ENCODE measurements around the gene PRKCA. TPM values are rescaled to one million over a fixed set of nuclear protein-coding genes. Genes with fewer than 3 reads are reported as not detected.

PRKCA gene
- total and polyA plus RNA-seq, 2 donors (not counting 3 experiments of a cell fraction or from before 2014, with no cell fraction given): 7.5 to 34.2 TPM

- H3K9ac ChIP-seq (replicated peaks; ENCODE audit: extremely low read depth, insufficient read depth, low read length): no peak overlapping the region
- FAIRE-seq (no peak), DNase-seq (ENCODE audit: low read depth, low spot score) (no peak)
- H3K79me2 ChIP-seq (ENCODE audit: control insufficient read depth, insufficient read depth, low read length): no peaks in the 10 kb centered on the region
- dilution Hi-C loops (cut with MboI; ENCODE audit: extremely low pct_ligation_motif_present, low sequenced_read_pairs): no loop called here
- H4K20me1 ChIP-seq (replicated peaks; ENCODE audit: control insufficient read depth, extremely low read depth, insufficient read depth, low read length): no peaks in the 10 kb centered on the region
- no peak for TF ChIP-seq EZH2 (IDR thresholded peaks at IDR 0.05; ENCODE audit: borderline replicate concordance, low read depth, low read length, severe bottlenecking)
- no peak for TF ChIP-seq JUN (IDR thresholded peaks at IDR 0.05; ENCODE audit: borderline replicate concordance, insufficient read depth, insufficient read length, low read depth)
- TF ChIP-seq GATA2 (IDR thresholded peaks at IDR 0.05; ENCODE audit: insufficient read depth, insufficient read length, low read depth, low read length): no peak
- no peak for TF ChIP-seq MYC (IDR thresholded peaks at IDR 0.05; ENCODE audit: low read depth, low read length)
- TF ChIP-seq POLR2AphosphoS5 (IDR thresholded peaks at IDR 0.05; ENCODE audit: insufficient read depth, low read depth, low read length): no peak
- TF ChIP-seq CTCF (IDR thresholded peaks at IDR 0.05; ENCODE audit: extremely low read depth in 1 of 2, insufficient read depth in 1 of 2, low read depth in 1 of 2, low read length in 2 of 2): no peak
- TF ChIP-seq FOS (IDR thresholded peaks at IDR 0.05; ENCODE audit: borderline replicate concordance, insufficient read depth, low read length): no peak
- TF ChIP-seq MAX (IDR thresholded peaks at IDR 0.05; ENCODE audit: insufficient read depth, insufficient read length): no peak
- TF ChIP-seq POLR2A (IDR thresholded peaks at IDR 0.05; ENCODE audit: low read depth, low read length): no peak
- no peaks in the 10 kb centered on the region for H3K9me3 ChIP-seq (replicated peaks; ENCODE audit: control insufficient read depth, insufficient read depth, low read length)
- no peak overlapping the region for H3K4me2 ChIP-seq (ENCODE audit: insufficient read depth, low read length)
- H3K4me3 ChIP-seq (replicated peaks in 1 of 3; ENCODE audit: insufficient read depth in 1 of 3, low read depth in 1 of 3, low read length in 3 of 3): no peak overlapping the region
- no peaks in the 10 kb centered on the region for H3K36me3 ChIP-seq (ENCODE audit: control insufficient read depth in 2 of 2, extremely low read depth in 1 of 2, insufficient read depth in 2 of 2, low read length in 2 of 2)
- no peak overlapping the region for H3K27ac ChIP-seq (ENCODE audit: insufficient read depth, low read depth, low read length)
- BruUV-seq (replicated peaks): no TSS peak
- no peaks in the 10 kb centered on the region for H3K9me1 ChIP-seq (replicated peaks; ENCODE audit: control insufficient read depth, extremely low read depth, insufficient read depth, low read length)
- intact Hi-C loops (cut with micrococcal nuclease): no loop called here
- no peak overlapping the region for H2AFZ ChIP-seq (ENCODE audit: low read depth, low read length)
- ChIA-PET POLR2A (no interaction called here), CTCF (interaction anchor here (0.7 to 1.9 kb wide), 4 partner anchors 10 to 21 kb away, joined by 3 to 5 read pairs (median 4); no protein-coding TSS in a partner anchor)
- H3K27me3 ChIP-seq (ENCODE audit: control insufficient read depth in 2 of 2, insufficient read depth in 2 of 2, low read length in 2 of 2): no peaks in the 10 kb centered on the region
- no peaks in the 10 kb centered on the region for H3K4me1 ChIP-seq (ENCODE audit: control insufficient read depth, extremely low read depth, insufficient read depth, low read length)
These were observed 178.9 kb downstream of the PRKCA start for GRCh38 chr17:66481271-66481670.

All from endothelial cell of umbilical vein (primary cell).